Activated T-helper 2 cell treated with anti-CD3 and anti-CD28 coated beads, Interferon-gamma antibody, Interleukin-2, Interleukin-4, amounts not matched to agents 10 μg/mL and 5 μg/mL and 100 μg/mL, durations not matched to agents 14 hours and 24 hours and 36 hours (primary cell): Measurements from ENCODE around the gene KCNK7. TPM values are rescaled to one million over a fixed set of nuclear protein-coding genes. Genes with fewer than 3 reads are reported as not detected.
A peak's percentile ranks its signal among the peaks of the same experiment; 100 is the strongest.

ENCODE experiments used
- DNase-seq: peaks from one replicate; pipeline ENCODE4 v3.0.0; 2021; ENCODE audit warnings: low spot score
- H3K27ac Mint-ChIP-seq: one replicate; pipeline ENCODE4 v1.8.0; 2021; ENCODE audit warnings: mixed read lengths
- H3K27me3 Mint-ChIP-seq: one replicate; pipeline ENCODE4 v1.8.0; 2021; ENCODE audit warnings: low read depth, mixed read lengths
- H3K36me3 Mint-ChIP-seq: one replicate; pipeline ENCODE4 v1.8.0; 2021; ENCODE audit warnings: low read depth, mixed read lengths
- H3K4me1 Mint-ChIP-seq: one replicate; pipeline ENCODE4 v1.8.0; 2021; ENCODE audit warnings: low read depth, mixed read lengths
- H3K4me3 Mint-ChIP-seq: one replicate; pipeline ENCODE4 v1.8.0; 2021; ENCODE audit warnings: low read depth, mild to moderate bottlenecking, moderate library complexity, mixed read lengths
- H3K9me3 Mint-ChIP-seq: one replicate; pipeline ENCODE4 v1.8.0; 2021; ENCODE audit warnings: mixed read lengths
- intact Hi-C: fragments of 100-400 bp; cut with micrococcal nuclease; formaldehyde crosslinking; loops from one replicate; pipeline ENCODE4 v1.15.1; 2023
- total RNA-seq: library from RNA; stranded (reverse); gene quantifications from 2 replicates; pipeline ENCODE4 v1.2.3, GENCODE V29; 2022

KCNK7 gene
- total RNA-seq, 1 donor from 2014 or later = 0.78 TPM

DNA sequence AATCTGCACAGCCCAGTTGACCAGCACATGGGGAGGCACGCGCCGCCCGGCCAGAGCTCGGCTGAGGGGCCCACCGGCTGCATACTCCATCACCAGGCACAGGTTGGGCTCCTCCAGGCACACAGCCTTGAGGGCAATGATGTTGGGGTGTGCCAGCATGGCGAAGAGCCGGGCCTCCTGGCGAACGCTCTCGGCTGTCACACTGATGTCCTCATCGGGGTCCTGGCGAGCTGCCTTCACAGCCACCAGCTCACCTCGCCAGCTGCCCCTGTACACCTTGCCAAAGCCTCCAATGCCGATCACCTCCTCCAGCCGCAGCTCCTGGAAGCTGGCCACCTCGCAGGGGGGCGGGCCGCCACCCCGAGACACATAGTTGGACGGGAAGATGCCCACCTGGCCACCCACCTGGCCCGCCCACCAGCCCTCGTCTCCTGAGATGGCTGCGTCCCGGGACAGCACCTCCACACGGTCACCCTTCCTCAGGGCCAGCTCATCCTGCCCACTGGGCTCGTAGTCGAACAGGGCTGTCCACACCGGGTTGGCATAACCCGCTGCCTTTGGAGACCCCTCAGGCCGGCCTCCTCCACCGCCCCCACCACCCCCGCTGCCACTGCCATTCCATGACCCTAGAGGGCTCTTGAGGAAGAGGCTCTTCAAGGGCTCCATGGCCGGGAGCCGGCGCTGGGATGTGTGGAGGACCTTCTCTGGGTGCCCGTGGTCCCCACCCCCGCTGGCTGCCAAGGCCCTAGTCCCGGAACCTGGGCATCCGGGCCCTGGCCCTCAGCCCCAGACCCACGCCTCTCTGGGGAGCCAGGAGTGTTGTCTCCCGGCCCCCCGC is 17.7 kb upstream of the KCNK7 start:
- H3K9me3 Mint-ChIP-seq = no peaks in the 10 kb centered on the region
- H3K27me3 Mint-ChIP-seq = no peaks in the 10 kb centered on the region
- intact Hi-C loops = no loop called here
- peak overlapping the region; percentile 63 for H3K27ac Mint-ChIP-seq
- H3K4me3 Mint-ChIP-seq = peak overlapping the region; percentile 92
- H3K4me1 Mint-ChIP-seq = peaks cover 39% of the 10 kb centered on the region
- DNase-seq = peak; percentile 21
- peaks cover 49% of the 10 kb centered on the region for H3K36me3 Mint-ChIP-seq

GRCh38 chr11:65612691-65613090 is 17.1 kb upstream of the KCNK7 start:
- no peak for DNase-seq
- Mint-ChIP-seq H3K27ac (peak overlapping the region; percentile 79), H3K4me1 (peaks cover 39% of the 10 kb centered on the region), H3K36me3 (peaks cover 55% of the 10 kb centered on the region), H3K27me3 (no peaks in the 10 kb centered on the region), H3K9me3 (no peaks in the 10 kb centered on the region), H3K4me3 (peak overlapping the region; percentile 92)
- intact Hi-C loops = no loop called here

DNA sequence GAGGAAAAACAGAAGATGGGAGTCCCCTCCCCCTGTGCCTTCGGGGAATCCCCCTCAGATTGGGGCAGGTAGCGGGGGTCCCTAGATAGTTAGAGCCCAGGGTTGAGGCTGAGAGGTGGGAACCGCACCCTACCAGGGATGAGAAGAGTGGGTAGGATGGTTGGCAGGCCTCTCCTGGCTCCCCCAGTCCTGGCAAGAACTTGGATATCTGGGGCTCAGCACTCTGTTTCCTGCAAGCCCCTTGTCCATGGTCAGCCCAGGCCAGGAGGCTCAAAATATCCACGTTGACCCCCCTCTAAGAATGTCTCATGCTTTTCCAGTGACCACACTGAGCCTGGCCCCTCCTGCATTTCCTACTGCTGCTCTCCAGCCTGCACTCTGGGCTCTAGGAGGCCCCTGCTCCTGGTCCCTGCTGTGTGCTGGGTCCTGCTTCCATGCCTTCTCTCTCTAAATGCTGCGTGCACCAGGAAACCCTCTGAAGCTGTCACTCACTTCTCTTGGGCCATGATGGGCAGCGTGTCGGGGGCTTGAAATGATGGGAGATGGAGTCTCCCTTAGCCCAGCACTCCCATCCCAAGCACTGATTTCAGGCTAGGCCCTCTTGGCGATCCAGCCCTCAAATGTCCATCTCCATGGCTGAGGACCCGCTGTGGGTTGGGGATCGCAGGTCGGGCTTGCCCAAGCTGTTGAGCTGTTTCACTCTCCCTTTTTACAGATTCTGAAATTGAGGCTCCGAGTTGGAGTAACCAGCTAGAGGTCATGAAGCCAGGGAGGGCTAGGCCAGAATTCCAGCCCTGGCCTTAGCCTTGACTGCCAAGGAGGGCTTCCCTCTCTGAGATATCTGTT is 16.4 kb upstream of the KCNK7 start:
- H3K9me3 Mint-ChIP-seq = no peaks in the 10 kb centered on the region
- H3K4me1 Mint-ChIP-seq = peaks cover 36% of the 10 kb centered on the region
- no peak for DNase-seq
- H3K27me3 Mint-ChIP-seq = no peaks in the 10 kb centered on the region
- peak overlapping the region; percentile 92 for H3K4me3 Mint-ChIP-seq
- peak overlapping the region; percentile 79 for H3K27ac Mint-ChIP-seq
- intact Hi-C loops = no loop called here
- H3K36me3 Mint-ChIP-seq = peaks cover 54% of the 10 kb centered on the region

DNA sequence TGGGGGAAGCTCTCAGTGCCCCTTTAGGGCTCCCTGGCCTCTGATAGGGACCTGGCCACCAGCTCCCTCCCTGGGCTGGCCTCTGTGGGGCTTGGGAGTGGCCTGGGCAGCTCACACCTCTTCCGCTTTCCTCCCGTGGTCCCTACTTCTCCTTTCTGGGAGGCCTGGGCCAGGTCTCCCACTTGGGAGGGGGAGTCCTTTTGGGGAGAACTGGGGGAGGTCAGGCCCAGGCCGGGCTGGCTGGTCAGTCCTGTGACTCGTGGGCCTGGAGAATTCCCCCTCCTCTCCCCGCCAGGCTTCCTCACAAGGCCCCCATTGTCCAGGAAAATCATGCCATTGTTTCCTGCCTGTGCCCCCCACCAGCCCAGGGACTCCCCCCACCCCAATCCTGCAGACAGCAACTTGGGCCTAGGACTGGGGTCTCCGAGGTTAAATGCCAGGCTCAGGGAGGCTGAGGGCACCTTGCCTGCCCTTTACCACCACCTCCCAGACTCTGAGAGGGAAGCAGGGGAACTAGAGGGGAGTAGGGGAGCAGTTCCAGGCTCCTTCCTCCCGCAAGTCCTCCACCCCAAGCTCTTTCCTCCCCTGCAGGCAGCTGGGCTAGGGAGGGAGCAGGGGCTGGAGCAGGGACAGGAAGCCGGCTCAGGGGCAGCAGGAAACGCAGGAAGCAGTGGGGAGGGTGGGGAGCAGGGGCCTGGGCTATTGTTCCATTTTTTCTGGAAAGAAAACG is 15.6 kb upstream of the KCNK7 start:
- Mint-ChIP-seq H3K4me3 (peak overlapping the region; percentile 92), H3K36me3 (peaks cover 54% of the 10 kb centered on the region), H3K27me3 (no peaks in the 10 kb centered on the region), H3K27ac (peak overlapping the region; percentile 22), H3K4me1 (peaks cover 29% of the 10 kb centered on the region), H3K9me3 (no peaks in the 10 kb centered on the region)
- intact Hi-C loops = no loop called here
- DNase-seq = no peak

- Mint-ChIP-seq H3K4me1 (peaks cover 29% of the 10 kb centered on the region), H3K27me3 (no peaks in the 10 kb centered on the region), H3K27ac (peak overlapping the region; percentile 42), H3K4me3 (no peak overlapping the region), H3K9me3 (no peaks in the 10 kb centered on the region), H3K36me3 (peaks cover 61% of the 10 kb centered on the region)
- intact Hi-C loops = no loop called here
- DNase-seq = no peak
These were observed 14.8 kb upstream of the KCNK7 start for GRCh38 chr11:65610404-65610803.

GRCh38 chr11:65609665-65610064 is 14.1 kb upstream of the KCNK7 start:
- Mint-ChIP-seq H3K27me3 (no peaks in the 10 kb centered on the region), H3K4me3 (no peak overlapping the region), H3K9me3 (no peaks in the 10 kb centered on the region), H3K36me3 (peaks cover 67% of the 10 kb centered on the region), H3K27ac (peak overlapping the region; percentile 21), H3K4me1 (peaks cover 29% of the 10 kb centered on the region)
- intact Hi-C loops = no loop called here
- no peak for DNase-seq

DNA sequence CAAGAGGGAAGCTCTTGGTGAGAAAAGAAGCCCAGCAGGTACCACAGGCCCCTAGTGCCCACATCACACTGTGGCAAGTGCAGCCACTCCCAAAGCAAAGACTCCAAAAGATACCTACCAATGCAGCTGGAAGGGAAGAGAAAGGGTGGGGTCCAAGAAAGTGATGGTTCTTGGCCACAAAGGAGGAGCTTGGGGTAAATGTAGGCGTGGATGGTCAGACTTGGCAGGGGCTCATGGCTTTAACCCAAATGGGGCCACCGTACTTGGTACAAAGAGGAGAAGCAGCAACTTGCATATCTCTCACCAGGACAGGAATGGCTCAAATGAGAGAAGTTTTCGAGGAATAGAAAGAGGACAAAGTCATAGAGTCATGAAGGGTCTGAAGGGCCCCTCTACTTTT is 13.6 kb upstream of the KCNK7 start:
- DNase-seq = no peak
- Mint-ChIP-seq H3K27me3 (no peaks in the 10 kb centered on the region), H3K36me3 (peaks cover 71% of the 10 kb centered on the region), H3K4me1 (peaks cover 29% of the 10 kb centered on the region), H3K27ac (peak overlapping the region; percentile 21), H3K9me3 (no peaks in the 10 kb centered on the region), H3K4me3 (no peak overlapping the region)
- intact Hi-C loops = no loop called here

DNA sequence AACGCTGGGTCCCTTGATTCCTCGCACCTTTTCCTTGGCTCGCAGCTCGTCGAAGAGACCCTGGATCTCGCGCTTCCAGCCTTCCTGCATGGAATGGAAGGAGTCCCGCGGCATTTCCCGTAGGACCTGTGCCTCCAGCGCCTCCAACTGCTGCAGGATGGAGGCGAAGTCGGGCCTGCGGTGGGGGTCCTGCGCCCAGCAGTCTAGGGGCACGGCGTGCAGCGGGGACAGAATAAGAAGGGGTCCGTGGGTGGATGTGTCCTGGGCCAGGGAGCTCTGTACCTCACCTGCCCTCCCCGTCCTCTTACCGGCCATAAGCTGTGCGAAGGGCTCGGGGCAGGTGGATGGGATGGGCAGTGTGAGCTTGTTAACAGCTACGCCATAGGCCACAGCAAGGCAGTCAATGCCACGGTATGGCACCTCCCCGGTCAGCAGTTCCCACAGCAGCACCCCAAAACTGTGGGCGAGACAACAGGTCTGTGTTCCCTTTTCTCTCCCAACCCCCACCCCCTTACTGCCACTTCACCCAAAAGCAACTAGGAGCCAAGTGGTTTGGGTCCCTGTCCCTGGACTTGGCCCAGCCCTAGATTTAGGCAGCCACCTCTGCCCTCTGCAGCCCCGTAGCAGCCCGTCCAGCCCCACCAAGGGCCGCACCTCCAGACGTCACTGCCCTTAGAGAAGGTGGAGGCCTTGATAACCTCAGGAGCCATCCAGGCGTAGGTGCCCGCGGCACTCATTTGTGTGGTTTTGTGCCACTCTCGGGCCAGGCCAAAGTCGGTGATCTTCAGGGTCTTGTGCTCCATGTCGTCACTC is 12.2 kb upstream of the KCNK7 start:
- Mint-ChIP-seq H3K4me3 (no peak overlapping the region), H3K36me3 (peaks cover 80% of the 10 kb centered on the region), H3K4me1 (peaks cover 27% of the 10 kb centered on the region), H3K27me3 (no peaks in the 10 kb centered on the region), H3K27ac (peak overlapping the region; percentile 26), H3K9me3 (no peaks in the 10 kb centered on the region)
- no peak for DNase-seq
- intact Hi-C loops = no loop called here

- H3K36me3 Mint-ChIP-seq = peaks cover 75% of the 10 kb centered on the region
- no peaks in the 10 kb centered on the region for H3K27me3 Mint-ChIP-seq
- peaks cover 21% of the 10 kb centered on the region for H3K4me1 Mint-ChIP-seq
- H3K27ac Mint-ChIP-seq = no peak overlapping the region
- DNase-seq = no peak
- no peaks in the 10 kb centered on the region for H3K9me3 Mint-ChIP-seq
- no peak overlapping the region for H3K4me3 Mint-ChIP-seq
- intact Hi-C loops = no loop called here
These were observed 11.4 kb upstream of the KCNK7 start for GRCh38 chr11:65606876-65607613.

GRCh38 chr11:65604258-65604657 is 8.7 kb upstream of the KCNK7 start:
- Mint-ChIP-seq H3K27me3 (no peaks in the 10 kb centered on the region), H3K27ac (no peak overlapping the region), H3K4me1 (peaks cover 5% of the 10 kb centered on the region), H3K36me3 (peaks cover 60% of the 10 kb centered on the region), H3K9me3 (no peaks in the 10 kb centered on the region), H3K4me3 (no peak overlapping the region)
- DNase-seq = no peak
- intact Hi-C loops = no loop called here

- Mint-ChIP-seq H3K27me3 (no peaks in the 10 kb centered on the region), H3K36me3 (peaks cover 47% of the 10 kb centered on the region), H3K4me1 (peaks cover 9% of the 10 kb centered on the region), H3K4me3 (no peak overlapping the region), H3K9me3 (no peaks in the 10 kb centered on the region), H3K27ac (no peak overlapping the region)
- intact Hi-C loops = no loop called here
- DNase-seq = no peak
These were observed 4.3 kb upstream of the KCNK7 start for GRCh38 chr11:65599955-65600246.
